K562 (cell line): ENCODE results near the gene CLIC1. TPM values are rescaled to one million over a fixed set of nuclear protein-coding genes. Genes with fewer than 3 reads are reported as not detected.
A peak's percentile ranks its signal among the peaks of the same experiment; 100 is the strongest.

Experiments
- NFIC ChIP-seq: fragments of 450-650 bp; IDR thresholded peaks from 2 replicates; pipeline ENCODE4 v1.6.1; 2017; ENCODE audit warnings: mild to moderate bottlenecking, inconsistent platforms
- ZNF507 ChIP-seq: conservative IDR thresholded peaks from 2 replicates; pipeline ENCODE4 v1.6.1; 2017; ENCODE audit warnings: missing genetic modification characterization, missing compliant biosample characterization
- polyA plus RNA-seq, 8 experiments: library from polyadenylated mRNA; depleted of rRNA in 4 of 8; stranded (reverse) in 5 of 8; unstranded in 3 of 8; fragments of >200 nt; fragmentation: Nextera tagmentation in 2 of 8; fragmentation: Illumina TruSeq in 1 of 8; extraction: Ambion mirVana in 2 of 8; extraction: Trizol in 1 of 8; gene quantifications; 2 replicates each; pipeline versions ENCODE4 v1.2.1 to v1.2.3, GENCODE V29; 2011 to 2014; ENCODE audit warnings: inconsistent platforms in 1 of 8, missing spikeins in 1 of 8
- total RNA-seq, 7 experiments: library from RNA; depleted of rRNA in 6 of 7; stranded (reverse); fragments of >200 nt in 6 of 7; fragmentation: Illumina TruSeq in 2 of 7; extraction: Trizol in 2 of 7; gene quantifications; 2 replicates each; pipeline versions ENCODE4 v1.2.1 to v1.2.3, GENCODE V29; 2011 to 2021; ENCODE audit warnings: low replicate concordance in 1 of 7
- TF ChIP-seq, protein P1 (sequence below), 2 experiments: fragments of 450-650 bp in 1 of 2; sonication (generic) in 1 of 2; formaldehyde crosslinking in 1 of 2; IDR thresholded peaks; 2 replicates each; pipeline versions ENCODE4 v1.7.1 to v1.9.0; 2016 to 2022; ENCODE audit warnings: inconsistent platforms in 1 of 2, mild to moderate bottlenecking in 1 of 2, missing genetic modification reagents in 1 of 2
- TF ChIP-seq, protein P2 (sequence below): fragments of 450-650 bp; IDR thresholded peaks from 2 replicates; pipeline ENCODE4 v1.6.1; 2016; ENCODE audit warnings: mild to moderate bottlenecking, moderate library complexity

Gene CLIC1
- total and polyA plus RNA-seq, 9 of the 15 experiments (the other 6 are each of a cell fraction or from before 2014, with no cell fraction given) = 1,267 to 2,419 (median 1,808) TPM

DNA sequence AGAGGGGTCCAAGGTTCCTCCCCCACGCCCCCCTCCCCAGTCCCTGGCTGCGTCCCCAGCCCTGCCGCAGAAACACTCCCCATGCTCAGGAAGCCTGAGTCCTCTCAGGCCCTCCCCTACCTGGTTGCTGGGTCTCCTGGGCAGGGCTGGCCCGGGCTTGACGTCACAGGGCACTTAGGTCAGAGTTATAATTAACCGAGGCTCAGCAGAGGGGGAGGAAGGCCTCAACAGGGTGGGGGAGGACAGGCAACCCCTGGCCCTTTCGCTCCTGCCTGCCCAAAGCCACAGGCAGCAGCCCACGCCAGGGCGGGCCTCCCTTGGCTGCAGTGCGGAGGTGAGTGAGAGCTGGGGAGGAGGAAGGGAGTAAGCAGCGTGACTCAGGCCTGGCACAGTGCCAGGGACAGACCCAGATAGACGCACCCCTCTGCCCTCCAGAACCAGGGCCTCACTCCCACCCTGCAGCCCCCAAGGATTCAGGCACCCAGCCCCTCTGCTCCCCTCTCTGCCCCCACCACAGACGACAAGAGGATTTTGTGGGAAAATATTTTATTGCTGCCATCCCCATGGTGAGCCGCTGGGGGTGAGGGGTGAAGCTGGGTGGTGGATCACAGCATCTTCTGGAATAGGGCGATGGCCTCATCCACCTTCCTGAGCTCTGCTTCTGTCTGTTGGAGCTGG lies 40.8 kb upstream of the CLIC1 start, which contains the start of gene VWA7 (continued):
- TF ChIP-seq, protein P1, sequence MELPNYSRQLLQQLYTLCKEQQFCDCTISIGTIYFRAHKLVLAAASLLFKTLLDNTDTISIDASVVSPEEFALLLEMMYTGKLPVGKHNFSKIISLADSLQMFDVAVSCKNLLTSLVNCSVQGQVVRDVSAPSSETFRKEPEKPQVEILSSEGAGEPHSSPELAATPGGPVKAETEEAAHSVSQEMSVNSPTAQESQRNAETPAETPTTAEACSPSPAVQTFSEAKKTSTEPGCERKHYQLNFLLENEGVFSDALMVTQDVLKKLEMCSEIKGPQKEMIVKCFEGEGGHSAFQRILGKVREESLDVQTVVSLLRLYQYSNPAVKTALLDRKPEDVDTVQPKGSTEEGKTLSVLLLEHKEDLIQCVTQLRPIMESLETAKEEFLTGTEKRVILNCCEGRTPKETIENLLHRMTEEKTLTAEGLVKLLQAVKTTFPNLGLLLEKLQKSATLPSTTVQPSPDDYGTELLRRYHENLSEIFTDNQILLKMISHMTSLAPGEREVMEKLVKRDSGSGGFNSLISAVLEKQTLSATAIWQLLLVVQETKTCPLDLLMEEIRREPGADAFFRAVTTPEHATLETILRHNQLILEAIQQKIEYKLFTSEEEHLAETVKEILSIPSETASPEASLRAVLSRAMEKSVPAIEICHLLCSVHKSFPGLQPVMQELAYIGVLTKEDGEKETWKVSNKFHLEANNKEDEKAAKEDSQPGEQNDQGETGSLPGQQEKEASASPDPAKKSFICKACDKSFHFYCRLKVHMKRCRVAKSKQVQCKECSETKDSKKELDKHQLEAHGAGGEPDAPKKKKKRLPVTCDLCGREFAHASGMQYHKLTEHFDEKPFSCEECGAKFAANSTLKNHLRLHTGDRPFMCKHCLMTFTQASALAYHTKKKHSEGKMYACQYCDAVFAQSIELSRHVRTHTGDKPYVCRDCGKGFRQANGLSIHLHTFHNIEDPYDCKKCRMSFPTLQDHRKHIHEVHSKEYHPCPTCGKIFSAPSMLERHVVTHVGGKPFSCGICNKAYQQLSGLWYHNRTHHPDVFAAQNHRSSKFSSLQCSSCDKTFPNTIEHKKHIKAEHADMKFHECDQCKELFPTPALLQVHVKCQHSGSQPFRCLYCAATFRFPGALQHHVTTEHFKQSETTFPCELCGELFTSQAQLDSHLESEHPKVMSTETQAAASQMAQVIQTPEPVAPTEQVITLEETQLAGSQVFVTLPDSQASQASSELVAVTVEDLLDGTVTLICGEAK (IDR thresholded peaks at IDR 0.05) = 0 out of 2 replicates have a peak, but pooled peaks have one; percentile 36
- TF ChIP-seq, protein P1 (CRISPR knock-in tag; IDR thresholded peaks at IDR 0.05) = no peak
- peak; percentile 100 for TF ChIP-seq NFIC
- no peak for TF ChIP-seq ZNF507 (tag)
- TF ChIP-seq, protein P2, sequence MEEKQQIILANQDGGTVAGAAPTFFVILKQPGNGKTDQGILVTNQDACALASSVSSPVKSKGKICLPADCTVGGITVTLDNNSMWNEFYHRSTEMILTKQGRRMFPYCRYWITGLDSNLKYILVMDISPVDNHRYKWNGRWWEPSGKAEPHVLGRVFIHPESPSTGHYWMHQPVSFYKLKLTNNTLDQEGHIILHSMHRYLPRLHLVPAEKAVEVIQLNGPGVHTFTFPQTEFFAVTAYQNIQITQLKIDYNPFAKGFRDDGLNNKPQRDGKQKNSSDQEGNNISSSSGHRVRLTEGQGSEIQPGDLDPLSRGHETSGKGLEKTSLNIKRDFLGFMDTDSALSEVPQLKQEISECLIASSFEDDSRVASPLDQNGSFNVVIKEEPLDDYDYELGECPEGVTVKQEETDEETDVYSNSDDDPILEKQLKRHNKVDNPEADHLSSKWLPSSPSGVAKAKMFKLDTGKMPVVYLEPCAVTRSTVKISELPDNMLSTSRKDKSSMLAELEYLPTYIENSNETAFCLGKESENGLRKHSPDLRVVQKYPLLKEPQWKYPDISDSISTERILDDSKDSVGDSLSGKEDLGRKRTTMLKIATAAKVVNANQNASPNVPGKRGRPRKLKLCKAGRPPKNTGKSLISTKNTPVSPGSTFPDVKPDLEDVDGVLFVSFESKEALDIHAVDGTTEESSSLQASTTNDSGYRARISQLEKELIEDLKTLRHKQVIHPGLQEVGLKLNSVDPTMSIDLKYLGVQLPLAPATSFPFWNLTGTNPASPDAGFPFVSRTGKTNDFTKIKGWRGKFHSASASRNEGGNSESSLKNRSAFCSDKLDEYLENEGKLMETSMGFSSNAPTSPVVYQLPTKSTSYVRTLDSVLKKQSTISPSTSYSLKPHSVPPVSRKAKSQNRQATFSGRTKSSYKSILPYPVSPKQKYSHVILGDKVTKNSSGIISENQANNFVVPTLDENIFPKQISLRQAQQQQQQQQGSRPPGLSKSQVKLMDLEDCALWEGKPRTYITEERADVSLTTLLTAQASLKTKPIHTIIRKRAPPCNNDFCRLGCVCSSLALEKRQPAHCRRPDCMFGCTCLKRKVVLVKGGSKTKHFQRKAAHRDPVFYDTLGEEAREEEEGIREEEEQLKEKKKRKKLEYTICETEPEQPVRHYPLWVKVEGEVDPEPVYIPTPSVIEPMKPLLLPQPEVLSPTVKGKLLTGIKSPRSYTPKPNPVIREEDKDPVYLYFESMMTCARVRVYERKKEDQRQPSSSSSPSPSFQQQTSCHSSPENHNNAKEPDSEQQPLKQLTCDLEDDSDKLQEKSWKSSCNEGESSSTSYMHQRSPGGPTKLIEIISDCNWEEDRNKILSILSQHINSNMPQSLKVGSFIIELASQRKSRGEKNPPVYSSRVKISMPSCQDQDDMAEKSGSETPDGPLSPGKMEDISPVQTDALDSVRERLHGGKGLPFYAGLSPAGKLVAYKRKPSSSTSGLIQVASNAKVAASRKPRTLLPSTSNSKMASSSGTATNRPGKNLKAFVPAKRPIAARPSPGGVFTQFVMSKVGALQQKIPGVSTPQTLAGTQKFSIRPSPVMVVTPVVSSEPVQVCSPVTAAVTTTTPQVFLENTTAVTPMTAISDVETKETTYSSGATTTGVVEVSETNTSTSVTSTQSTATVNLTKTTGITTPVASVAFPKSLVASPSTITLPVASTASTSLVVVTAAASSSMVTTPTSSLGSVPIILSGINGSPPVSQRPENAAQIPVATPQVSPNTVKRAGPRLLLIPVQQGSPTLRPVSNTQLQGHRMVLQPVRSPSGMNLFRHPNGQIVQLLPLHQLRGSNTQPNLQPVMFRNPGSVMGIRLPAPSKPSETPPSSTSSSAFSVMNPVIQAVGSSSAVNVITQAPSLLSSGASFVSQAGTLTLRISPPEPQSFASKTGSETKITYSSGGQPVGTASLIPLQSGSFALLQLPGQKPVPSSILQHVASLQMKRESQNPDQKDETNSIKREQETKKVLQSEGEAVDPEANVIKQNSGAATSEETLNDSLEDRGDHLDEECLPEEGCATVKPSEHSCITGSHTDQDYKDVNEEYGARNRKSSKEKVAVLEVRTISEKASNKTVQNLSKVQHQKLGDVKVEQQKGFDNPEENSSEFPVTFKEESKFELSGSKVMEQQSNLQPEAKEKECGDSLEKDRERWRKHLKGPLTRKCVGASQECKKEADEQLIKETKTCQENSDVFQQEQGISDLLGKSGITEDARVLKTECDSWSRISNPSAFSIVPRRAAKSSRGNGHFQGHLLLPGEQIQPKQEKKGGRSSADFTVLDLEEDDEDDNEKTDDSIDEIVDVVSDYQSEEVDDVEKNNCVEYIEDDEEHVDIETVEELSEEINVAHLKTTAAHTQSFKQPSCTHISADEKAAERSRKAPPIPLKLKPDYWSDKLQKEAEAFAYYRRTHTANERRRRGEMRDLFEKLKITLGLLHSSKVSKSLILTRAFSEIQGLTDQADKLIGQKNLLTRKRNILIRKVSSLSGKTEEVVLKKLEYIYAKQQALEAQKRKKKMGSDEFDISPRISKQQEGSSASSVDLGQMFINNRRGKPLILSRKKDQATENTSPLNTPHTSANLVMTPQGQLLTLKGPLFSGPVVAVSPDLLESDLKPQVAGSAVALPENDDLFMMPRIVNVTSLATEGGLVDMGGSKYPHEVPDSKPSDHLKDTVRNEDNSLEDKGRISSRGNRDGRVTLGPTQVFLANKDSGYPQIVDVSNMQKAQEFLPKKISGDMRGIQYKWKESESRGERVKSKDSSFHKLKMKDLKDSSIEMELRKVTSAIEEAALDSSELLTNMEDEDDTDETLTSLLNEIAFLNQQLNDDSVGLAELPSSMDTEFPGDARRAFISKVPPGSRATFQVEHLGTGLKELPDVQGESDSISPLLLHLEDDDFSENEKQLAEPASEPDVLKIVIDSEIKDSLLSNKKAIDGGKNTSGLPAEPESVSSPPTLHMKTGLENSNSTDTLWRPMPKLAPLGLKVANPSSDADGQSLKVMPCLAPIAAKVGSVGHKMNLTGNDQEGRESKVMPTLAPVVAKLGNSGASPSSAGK = no peak
